ENCODE data around the gene GNPDA1. TPM values are rescaled to one million over a fixed set of nuclear protein-coding genes. Genes with fewer than 3 reads are reported as not detected.
A peak's percentile ranks its signal among the peaks of the same experiment; 100 is the strongest.

GNPDA1 gene
- total and polyA plus RNA-seq, 9 of the 15 experiments (the other 6 are each of a cell fraction or from before 2014, with no cell fraction given) = 14.1 to 145 (median 52.2) TPM

DNA sequence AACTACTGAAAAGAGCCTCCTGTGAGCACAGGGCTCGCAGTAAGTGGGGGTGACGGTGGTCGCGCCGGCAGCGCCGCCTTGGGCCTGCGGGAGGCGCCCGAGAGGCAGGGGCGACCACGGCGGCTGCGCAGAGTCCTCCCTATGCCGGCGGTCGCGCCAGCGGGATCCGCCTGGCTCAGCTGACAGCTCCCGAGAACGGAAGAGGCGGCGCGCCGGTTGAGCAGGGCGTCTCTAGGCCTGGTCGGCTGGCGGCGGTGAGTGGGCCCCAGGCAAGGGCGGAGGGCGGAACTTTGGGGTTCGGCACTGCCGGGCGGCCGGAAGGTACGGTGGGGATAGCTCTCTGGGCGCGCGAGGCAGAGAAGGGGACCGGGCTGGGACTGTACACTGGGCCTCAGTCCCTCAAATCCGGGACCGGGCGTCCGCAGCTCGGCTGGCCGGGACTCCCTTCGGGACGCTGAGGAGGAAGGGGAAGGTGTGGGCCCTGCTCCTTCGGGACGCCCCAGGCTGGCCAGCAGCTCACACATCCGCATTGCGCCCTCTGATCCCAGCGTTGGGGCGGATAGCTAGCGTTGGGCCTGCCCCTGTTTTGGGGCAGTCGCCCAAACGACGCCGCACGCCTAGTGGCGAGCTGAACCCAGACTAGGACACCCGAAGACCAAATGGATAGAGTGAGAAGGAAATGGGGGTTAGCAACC lies 43.8 kb downstream of the GNPDA1 start, which contains the start of gene RNF14 (continued):
- TF ChIP-seq, protein P1, sequence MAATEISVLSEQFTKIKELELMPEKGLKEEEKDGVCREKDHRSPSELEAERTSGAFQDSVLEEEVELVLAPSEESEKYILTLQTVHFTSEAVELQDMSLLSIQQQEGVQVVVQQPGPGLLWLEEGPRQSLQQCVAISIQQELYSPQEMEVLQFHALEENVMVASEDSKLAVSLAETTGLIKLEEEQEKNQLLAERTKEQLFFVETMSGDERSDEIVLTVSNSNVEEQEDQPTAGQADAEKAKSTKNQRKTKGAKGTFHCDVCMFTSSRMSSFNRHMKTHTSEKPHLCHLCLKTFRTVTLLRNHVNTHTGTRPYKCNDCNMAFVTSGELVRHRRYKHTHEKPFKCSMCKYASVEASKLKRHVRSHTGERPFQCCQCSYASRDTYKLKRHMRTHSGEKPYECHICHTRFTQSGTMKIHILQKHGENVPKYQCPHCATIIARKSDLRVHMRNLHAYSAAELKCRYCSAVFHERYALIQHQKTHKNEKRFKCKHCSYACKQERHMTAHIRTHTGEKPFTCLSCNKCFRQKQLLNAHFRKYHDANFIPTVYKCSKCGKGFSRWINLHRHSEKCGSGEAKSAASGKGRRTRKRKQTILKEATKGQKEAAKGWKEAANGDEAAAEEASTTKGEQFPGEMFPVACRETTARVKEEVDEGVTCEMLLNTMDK (IDR thresholded peaks at IDR 0.05; ENCODE audit: borderline replicate concordance, insufficient read depth, low read depth, low read length, poor library complexity, severe bottlenecking) = peak; percentile 83
- TF ChIP-seq KLF13 (tag; IDR thresholded peaks at IDR 0.05; ENCODE audit: borderline replicate concordance, low read depth) = peak; percentile 20; the same call in 1 of the 2 replicates
- TF ChIP-seq FOS (IDR thresholded peaks at IDR 0.05; ENCODE audit: extremely low read depth, insufficient read length) = no peak
- peak; percentile 15; the same call in 1 of the 2 replicates for TF ChIP-seq BHLHE40 (IDR thresholded peaks at IDR 0.05; ENCODE audit: low read length)
- TF ChIP-seq, protein P2, sequence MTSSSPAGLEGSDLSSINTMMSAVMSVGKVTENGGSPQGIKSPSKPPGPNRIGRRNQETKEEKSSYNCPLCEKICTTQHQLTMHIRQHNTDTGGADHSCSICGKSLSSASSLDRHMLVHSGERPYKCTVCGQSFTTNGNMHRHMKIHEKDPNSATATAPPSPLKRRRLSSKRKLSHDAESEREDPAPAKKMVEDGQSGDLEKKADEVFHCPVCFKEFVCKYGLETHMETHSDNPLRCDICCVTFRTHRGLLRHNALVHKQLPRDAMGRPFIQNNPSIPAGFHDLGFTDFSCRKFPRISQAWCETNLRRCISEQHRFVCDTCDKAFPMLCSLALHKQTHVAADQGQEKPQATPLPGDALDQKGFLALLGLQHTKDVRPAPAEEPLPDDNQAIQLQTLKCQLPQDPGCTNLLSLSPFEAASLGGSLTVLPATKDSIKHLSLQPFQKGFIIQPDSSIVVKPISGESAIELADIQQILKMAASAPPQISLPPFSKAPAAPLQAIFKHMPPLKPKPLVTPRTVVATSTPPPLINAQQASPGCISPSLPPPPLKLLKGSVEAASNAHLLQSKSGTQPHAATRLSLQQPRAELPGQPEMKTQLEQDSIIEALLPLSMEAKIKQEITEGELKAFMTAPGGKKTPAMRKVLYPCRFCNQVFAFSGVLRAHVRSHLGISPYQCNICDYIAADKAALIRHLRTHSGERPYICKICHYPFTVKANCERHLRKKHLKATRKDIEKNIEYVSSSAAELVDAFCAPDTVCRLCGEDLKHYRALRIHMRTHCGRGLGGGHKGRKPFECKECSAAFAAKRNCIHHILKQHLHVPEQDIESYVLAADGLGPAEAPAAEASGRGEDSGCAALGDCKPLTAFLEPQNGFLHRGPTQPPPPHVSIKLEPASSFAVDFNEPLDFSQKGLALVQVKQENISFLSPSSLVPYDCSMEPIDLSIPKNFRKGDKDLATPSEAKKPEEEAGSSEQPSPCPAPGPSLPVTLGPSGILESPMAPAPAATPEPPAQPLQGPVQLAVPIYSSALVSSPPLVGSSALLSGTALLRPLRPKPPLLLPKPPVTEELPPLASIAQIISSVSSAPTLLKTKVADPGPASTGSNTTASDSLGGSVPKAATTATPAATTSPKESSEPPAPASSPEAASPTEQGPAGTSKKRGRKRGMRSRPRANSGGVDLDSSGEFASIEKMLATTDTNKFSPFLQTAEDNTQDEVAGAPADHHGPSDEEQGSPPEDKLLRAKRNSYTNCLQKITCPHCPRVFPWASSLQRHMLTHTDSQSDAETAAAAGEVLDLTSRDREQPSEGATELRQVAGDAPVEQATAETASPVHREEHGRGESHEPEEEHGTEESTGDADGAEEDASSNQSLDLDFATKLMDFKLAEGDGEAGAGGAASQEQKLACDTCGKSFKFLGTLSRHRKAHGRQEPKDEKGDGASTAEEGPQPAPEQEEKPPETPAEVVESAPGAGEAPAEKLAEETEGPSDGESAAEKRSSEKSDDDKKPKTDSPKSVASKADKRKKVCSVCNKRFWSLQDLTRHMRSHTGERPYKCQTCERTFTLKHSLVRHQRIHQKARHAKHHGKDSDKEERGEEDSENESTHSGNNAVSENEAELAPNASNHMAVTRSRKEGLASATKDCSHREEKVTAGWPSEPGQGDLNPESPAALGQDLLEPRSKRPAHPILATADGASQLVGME (CRISPR knock-in tag; IDR thresholded peaks at IDR 0.05) = 0 out of 2 replicates have a peak, but pooled peaks have one; percentile 58
- peak in 1 of 2 experiments; percentile 61; a peak in 1 of 4 replicates for TF ChIP-seq FOXA3 (CRISPR knock-in tag; conservative IDR thresholded peaks at IDR 0.05 in 1 of 2, IDR thresholded peaks at IDR 0.05 in 1 of 2)
- no peak for TF ChIP-seq ETS2 (tag; IDR thresholded peaks at IDR 0.05; ENCODE audit: borderline replicate concordance, poor library complexity, severe bottlenecking)
- peak; percentile 73 for TF ChIP-seq ZSCAN32 (CRISPR knock-in tag; IDR thresholded peaks at IDR 0.05)
- TF ChIP-seq, protein P3, sequence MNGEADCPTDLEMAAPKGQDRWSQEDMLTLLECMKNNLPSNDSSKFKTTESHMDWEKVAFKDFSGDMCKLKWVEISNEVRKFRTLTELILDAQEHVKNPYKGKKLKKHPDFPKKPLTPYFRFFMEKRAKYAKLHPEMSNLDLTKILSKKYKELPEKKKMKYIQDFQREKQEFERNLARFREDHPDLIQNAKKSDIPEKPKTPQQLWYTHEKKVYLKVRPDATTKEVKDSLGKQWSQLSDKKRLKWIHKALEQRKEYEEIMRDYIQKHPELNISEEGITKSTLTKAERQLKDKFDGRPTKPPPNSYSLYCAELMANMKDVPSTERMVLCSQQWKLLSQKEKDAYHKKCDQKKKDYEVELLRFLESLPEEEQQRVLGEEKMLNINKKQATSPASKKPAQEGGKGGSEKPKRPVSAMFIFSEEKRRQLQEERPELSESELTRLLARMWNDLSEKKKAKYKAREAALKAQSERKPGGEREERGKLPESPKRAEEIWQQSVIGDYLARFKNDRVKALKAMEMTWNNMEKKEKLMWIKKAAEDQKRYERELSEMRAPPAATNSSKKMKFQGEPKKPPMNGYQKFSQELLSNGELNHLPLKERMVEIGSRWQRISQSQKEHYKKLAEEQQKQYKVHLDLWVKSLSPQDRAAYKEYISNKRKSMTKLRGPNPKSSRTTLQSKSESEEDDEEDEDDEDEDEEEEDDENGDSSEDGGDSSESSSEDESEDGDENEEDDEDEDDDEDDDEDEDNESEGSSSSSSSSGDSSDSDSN (IDR thresholded peaks at IDR 0.05; ENCODE audit: borderline replicate concordance in 1 of 2, low read depth in 2 of 2, low read length in 2 of 2) = peak; percentile 73 to 74; a peak in 3 of 4 replicates
- TF ChIP-seq DDX20 (tag; IDR thresholded peaks at IDR 0.05; ENCODE audit: low read depth) = no peak
- no peak for TF ChIP-seq ZNF778 (CRISPR knock-in tag; IDR thresholded peaks at IDR 0.05)
